ENCODE measurements around the gene TKT. TPM values are rescaled to one million over a fixed set of nuclear protein-coding genes. Genes with fewer than 3 reads are reported as not detected.

Gene TKT
- polyA plus RNA-seq, 2 of the 4 experiments (the other 2 are of a cell fraction) = 628 to 1,457 TPM

DNA sequence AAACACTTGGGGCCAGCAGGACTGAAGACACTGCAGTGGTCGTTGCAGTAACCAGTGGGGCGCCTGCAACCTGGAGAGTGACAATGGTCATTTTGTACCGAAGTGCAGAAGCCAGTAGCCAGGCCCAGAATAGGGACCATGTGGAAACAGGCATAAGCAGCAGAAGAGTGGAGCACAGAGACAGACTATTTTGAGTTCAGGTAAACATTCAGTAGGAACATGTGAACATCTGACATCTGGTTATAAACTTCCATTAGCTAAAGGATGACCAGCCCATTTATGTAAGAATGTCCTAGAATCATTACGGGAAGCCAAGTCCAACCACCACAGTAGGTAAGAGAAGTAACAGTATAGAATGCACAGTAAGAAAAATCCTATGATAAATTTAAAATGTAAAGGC lies 32.4 kb upstream of the TKT start (continued):
- no peak for TF ChIP-seq HOXB13 (CRISPR knock-in tag; IDR thresholded peaks at IDR 0.05; ENCODE audit: low read depth)
- TF ChIP-seq MAZ (IDR thresholded peaks at IDR 0.05; ENCODE audit: borderline replicate concordance, low read depth, low read length) = no peak
- TF ChIP-seq ZC3H11A (IDR thresholded peaks at IDR 0.05) = no peak
- no peak for TF ChIP-seq EP300 (IDR thresholded peaks at IDR 0.05)
- TF ChIP-seq ZNF302 (CRISPR knock-in tag; IDR thresholded peaks at IDR 0.05) = no peak

DNA sequence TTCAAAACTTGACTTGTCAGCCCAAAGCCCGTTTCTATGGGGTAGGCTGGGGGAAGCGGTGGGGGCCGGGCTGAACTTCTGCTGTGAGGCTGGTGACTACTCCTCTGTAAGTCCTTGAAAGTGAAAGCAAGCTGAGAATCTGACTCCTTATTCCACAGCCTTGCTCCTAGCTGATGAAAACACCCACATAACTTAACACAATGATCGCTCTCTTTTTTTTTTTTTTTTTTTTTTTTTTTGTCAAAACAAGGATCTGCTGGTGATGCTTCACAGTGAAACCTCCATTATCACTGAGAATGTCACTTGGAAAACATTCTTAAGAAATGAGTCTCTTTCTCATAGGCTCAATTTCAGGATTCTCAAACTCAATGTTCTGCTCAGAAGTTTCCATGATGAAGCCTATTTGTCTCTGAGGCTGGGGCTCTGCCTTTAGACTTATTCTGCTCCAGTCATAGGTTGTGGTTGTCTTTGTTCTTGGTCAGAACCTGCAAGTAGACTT lies 31.4 kb upstream of the TKT start:
- H3K4me2 ChIP-seq = no peak overlapping the region
- DNase-seq (ENCODE audit: low read depth in 1 of 2, low spot score in 1 of 2) (no peak), FAIRE-seq (no peak), ATAC-seq (no peak)
- H3K9me3 ChIP-seq = no peaks in the 10 kb centered on the region
- H3K4me1 ChIP-seq = no peaks in the 10 kb centered on the region
- H3K4me3 ChIP-seq = no peak overlapping the region
- WGBS (ENCODE audit: missing lambda C conversion rate) = 98% methylated on average over 4 of the region's 4 CpGs
- POLR2A ChIA-PET = no interaction called here
- H3K27ac ChIP-seq = 0 out of 6 replicates have a peak overlapping the region, but pooled peaks of 1 of the 2 experiments have one; percentile 4
- CTCF ChIA-PET = interaction anchor here (0.6 to 1.5 kb wide), 4 partner anchors 10 to 167 kb away, joined by 3 to 5 read pairs (median 3); no protein-coding TSS in a partner anchor
- TF ChIP-seq HOXB5 (CRISPR knock-in tag; IDR thresholded peaks at IDR 0.05) = no peak
- no peak for TF ChIP-seq NFE2L2 (conservative IDR thresholded peaks at IDR 0.05; ENCODE audit: low read length)
- no peak for TF ChIP-seq SMC3 (IDR thresholded peaks at IDR 0.05)

DNA sequence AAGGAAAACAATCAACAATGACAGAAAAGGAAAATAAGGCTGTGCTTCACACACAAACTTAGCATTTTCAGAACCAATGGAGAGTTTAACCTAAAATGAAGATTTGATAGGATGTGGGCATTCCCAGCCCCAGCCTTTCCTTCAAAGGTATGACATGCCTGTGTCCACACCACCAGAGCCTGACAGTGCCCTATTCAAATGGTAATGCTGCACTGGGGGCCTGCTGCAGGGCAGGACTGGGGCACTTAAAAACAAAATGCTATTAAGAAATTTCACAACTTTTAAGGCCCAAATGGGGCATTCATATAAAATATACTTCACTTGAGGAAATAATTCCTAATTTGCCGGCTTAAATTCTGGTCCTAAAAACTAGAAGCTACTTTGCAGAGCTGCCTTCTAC lies 30.9 kb upstream of the TKT start:
- ATAC-seq (no peak), DNase-seq (ENCODE audit: low read depth in 1 of 2, low spot score in 1 of 2) (no peak), FAIRE-seq (no peak)
- CTCF ChIA-PET = interaction anchor here (0.6 to 2.6 kb wide), 5 partner anchors 10 to 167 kb away, joined by 3 to 9 read pairs (median 3); no protein-coding TSS in a partner anchor
- H3K4me3 ChIP-seq = no peak overlapping the region
- TF ChIP-seq NPAS2 (CRISPR knock-in tag; IDR thresholded peaks at IDR 0.05; ENCODE audit: borderline replicate concordance) (no peak), FOSL2 (IDR thresholded peaks at IDR 0.05) (no peak), FOSL2 (CRISPR knock-in tag; IDR thresholded peaks at IDR 0.05) (no peak), EHF (CRISPR knock-in tag; IDR thresholded peaks at IDR 0.05) (no peak), HEYL (CRISPR knock-in tag; IDR thresholded peaks at IDR 0.05) (no peak), MYC (IDR thresholded peaks at IDR 0.05; ENCODE audit: borderline replicate concordance, low read length) (no peak), CBX2 (IDR thresholded peaks at IDR 0.05; ENCODE audit: borderline replicate concordance, low read depth) (no peak), BHLHE40 (IDR thresholded peaks at IDR 0.05; ENCODE audit: low read depth, low read length) (no peak), KDM1A (IDR thresholded peaks at IDR 0.05; ENCODE audit: low read depth) (no peak)
- H3K4me1 ChIP-seq = no peaks in the 10 kb centered on the region
- 0 out of 6 replicates have a peak overlapping the region, but pooled peaks of 1 of the 2 experiments have one; percentile 4 for H3K27ac ChIP-seq
- no peak overlapping the region for H3K4me2 ChIP-seq
- POLR2A ChIA-PET = no interaction called here
- WGBS (ENCODE audit: missing lambda C conversion rate) = 94% methylated on average over 1 of the region's 1 CpG
- no peaks in the 10 kb centered on the region for H3K9me3 ChIP-seq

DNA sequence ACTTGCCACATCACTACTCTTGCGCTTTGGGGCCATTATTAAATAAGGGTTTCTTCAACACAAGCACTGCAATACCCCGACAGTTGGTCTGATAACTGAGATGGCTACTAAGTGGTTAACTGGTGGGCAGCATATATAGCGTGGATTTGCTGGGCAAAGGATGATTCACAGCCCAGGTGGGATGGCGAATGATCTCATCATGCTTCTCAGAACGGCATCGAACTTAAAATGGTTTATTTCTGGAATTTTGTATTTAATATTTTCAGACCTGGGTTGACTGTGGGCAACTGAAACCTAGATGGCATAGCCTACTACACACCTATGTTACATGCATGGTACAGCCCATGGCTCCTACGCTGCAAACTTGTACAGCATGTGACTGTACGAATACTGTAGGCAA lies 26.8 kb upstream of the TKT start:
- CTCF ChIA-PET = no interaction called here
- DNase-seq (ENCODE audit: low read depth in 1 of 2, low spot score in 1 of 2) = no peak
- POLR2A ChIA-PET = no interaction called here
- no peaks in the 10 kb centered on the region for H3K4me1 ChIP-seq
- 77% methylated on average over 8 of the region's 8 CpGs for WGBS (ENCODE audit: missing lambda C conversion rate)
- no peak for FAIRE-seq
- H3K9me3 ChIP-seq = no peaks in the 10 kb centered on the region
- no peak for TF ChIP-seq MAZ (IDR thresholded peaks at IDR 0.05; ENCODE audit: borderline replicate concordance, low read depth, low read length)
- TF ChIP-seq, protein P1, sequence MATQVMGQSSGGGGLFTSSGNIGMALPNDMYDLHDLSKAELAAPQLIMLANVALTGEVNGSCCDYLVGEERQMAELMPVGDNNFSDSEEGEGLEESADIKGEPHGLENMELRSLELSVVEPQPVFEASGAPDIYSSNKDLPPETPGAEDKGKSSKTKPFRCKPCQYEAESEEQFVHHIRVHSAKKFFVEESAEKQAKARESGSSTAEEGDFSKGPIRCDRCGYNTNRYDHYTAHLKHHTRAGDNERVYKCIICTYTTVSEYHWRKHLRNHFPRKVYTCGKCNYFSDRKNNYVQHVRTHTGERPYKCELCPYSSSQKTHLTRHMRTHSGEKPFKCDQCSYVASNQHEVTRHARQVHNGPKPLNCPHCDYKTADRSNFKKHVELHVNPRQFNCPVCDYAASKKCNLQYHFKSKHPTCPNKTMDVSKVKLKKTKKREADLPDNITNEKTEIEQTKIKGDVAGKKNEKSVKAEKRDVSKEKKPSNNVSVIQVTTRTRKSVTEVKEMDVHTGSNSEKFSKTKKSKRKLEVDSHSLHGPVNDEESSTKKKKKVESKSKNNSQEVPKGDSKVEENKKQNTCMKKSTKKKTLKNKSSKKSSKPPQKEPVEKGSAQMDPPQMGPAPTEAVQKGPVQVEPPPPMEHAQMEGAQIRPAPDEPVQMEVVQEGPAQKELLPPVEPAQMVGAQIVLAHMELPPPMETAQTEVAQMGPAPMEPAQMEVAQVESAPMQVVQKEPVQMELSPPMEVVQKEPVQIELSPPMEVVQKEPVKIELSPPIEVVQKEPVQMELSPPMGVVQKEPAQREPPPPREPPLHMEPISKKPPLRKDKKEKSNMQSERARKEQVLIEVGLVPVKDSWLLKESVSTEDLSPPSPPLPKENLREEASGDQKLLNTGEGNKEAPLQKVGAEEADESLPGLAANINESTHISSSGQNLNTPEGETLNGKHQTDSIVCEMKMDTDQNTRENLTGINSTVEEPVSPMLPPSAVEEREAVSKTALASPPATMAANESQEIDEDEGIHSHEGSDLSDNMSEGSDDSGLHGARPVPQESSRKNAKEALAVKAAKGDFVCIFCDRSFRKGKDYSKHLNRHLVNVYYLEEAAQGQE (IDR thresholded peaks at IDR 0.05) = no peak
- no peak for TF ChIP-seq BHLHE40 (IDR thresholded peaks at IDR 0.05; ENCODE audit: low read depth, low read length)
- no peak for TF ChIP-seq FOSB (CRISPR knock-in tag; IDR thresholded peaks at IDR 0.05)
- no peak for TF ChIP-seq NFE2L2 (conservative IDR thresholded peaks at IDR 0.05; ENCODE audit: low read length)
- TF ChIP-seq JUN (IDR thresholded peaks at IDR 0.05) = no peak
- TF ChIP-seq, protein P2, sequence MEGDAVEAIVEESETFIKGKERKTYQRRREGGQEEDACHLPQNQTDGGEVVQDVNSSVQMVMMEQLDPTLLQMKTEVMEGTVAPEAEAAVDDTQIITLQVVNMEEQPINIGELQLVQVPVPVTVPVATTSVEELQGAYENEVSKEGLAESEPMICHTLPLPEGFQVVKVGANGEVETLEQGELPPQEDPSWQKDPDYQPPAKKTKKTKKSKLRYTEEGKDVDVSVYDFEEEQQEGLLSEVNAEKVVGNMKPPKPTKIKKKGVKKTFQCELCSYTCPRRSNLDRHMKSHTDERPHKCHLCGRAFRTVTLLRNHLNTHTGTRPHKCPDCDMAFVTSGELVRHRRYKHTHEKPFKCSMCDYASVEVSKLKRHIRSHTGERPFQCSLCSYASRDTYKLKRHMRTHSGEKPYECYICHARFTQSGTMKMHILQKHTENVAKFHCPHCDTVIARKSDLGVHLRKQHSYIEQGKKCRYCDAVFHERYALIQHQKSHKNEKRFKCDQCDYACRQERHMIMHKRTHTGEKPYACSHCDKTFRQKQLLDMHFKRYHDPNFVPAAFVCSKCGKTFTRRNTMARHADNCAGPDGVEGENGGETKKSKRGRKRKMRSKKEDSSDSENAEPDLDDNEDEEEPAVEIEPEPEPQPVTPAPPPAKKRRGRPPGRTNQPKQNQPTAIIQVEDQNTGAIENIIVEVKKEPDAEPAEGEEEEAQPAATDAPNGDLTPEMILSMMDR (IDR thresholded peaks at IDR 0.05) = no peak
- TF ChIP-seq KDM5A (IDR thresholded peaks at IDR 0.05) = no peak
- no peak for TF ChIP-seq MAFK (IDR thresholded peaks at IDR 0.05; ENCODE audit: partially characterized antibody)
- no peak for TF ChIP-seq ZSCAN20 (CRISPR knock-in tag; IDR thresholded peaks at IDR 0.05)
- TF ChIP-seq, protein P3, sequence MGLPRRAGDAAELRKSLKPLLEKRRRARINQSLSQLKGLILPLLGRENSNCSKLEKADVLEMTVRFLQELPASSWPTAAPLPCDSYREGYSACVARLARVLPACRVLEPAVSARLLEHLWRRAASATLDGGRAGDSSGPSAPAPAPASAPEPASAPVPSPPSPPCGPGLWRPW (IDR thresholded peaks at IDR 0.05) = no peak
- no peak for TF ChIP-seq TFCP2L1 (CRISPR knock-in tag; IDR thresholded peaks at IDR 0.05)
- no peak overlapping the region for H3K27ac ChIP-seq
- ATAC-seq = no peak
- no peak overlapping the region for H3K4me3 ChIP-seq
- no peak overlapping the region for H3K4me2 ChIP-seq

Data from A549 (cell line).